CD4-positive, CD25-positive, alpha-beta regulatory T cell (primary cell): Measurements from ENCODE around the gene RNASEH2A. TPM values are rescaled to one million over a fixed set of nuclear protein-coding genes. Genes with fewer than 3 reads are reported as not detected.

Experiments
- ATAC-seq, 2 donors: fragments of 150-1000 bp; cut with Tn5 transposase; one replicate each; pipeline ENCODE4 v1.10.0; 2021; ENCODE audit warnings: low read depth in 2 of 2, moderate number of reproducible peaks in 2 of 2, moderate library complexity in 1 of 2
- DNase-seq, 3 donors: peaks; one replicate each; pipeline versions ENCODE4 v3.0.0 to v3.0.0-alpha.2; 2012 to 2022; ENCODE audit warnings: mixed read lengths in 1 of 3
- H3K27ac ChIP-seq: one replicate; pipeline ENCODE4 v1.7.0; 2013; ENCODE audit warnings: mild to moderate bottlenecking, low read length; ENCODE audit not compliant: insufficient read depth, poor library complexity, severe bottlenecking
- H3K27me3 ChIP-seq: one replicate; pipeline ENCODE4 v1.7.0; 2013; ENCODE audit warnings: low read length; ENCODE audit not compliant: control insufficient read depth, insufficient read depth
- H3K36me3 ChIP-seq: one replicate; pipeline ENCODE4 v1.7.0; 2013; ENCODE audit warnings: mild to moderate bottlenecking, low read length, moderate library complexity; ENCODE audit not compliant: control insufficient read depth, insufficient read depth
- H3K4me1 ChIP-seq: 2 replicates; pipeline ENCODE4 v1.7.0; 2013; ENCODE audit warnings: mild to moderate bottlenecking, low read length; ENCODE audit not compliant: insufficient read depth, control insufficient read depth, poor library complexity, severe bottlenecking
- H3K4me3 ChIP-seq: one replicate; pipeline ENCODE4 v1.7.0; 2013; ENCODE audit warnings: low read depth, mild to moderate bottlenecking, low read length, moderate library complexity
- H3K9me3 ChIP-seq, 2 experiments: 1 replicate in 1 of 2; 2 replicates in 1 of 2; pipeline ENCODE4 v1.7.0; 2013; ENCODE audit warnings: low read length in 2 of 2, mild to moderate bottlenecking in 1 of 2, moderate library complexity in 1 of 2; ENCODE audit not compliant: control insufficient read depth in 2 of 2
- H3K27ac Mint-ChIP-seq, 3 donors: one replicate each; pipeline ENCODE4 v1.8.0; 2020 to 2022; ENCODE audit warnings: mild to moderate bottlenecking in 3 of 3, mixed read lengths in 3 of 3, moderate library complexity in 2 of 3
- H3K27me3 Mint-ChIP-seq: one replicate; pipeline ENCODE4 v1.8.0; 2022; ENCODE audit warnings: mild to moderate bottlenecking, mixed read lengths
- H3K36me3 Mint-ChIP-seq: one replicate; pipeline ENCODE4 v1.8.0; 2020; ENCODE audit warnings: mixed read lengths
- H3K4me1 Mint-ChIP-seq, 4 donors: one replicate each; pipeline ENCODE4 v1.8.0; 2020 to 2022; ENCODE audit warnings: mixed read lengths in 4 of 4, mild to moderate bottlenecking in 1 of 4
- H3K4me3 Mint-ChIP-seq, 4 donors: one replicate each; pipeline ENCODE4 v1.8.0; 2020 to 2022; ENCODE audit warnings: mild to moderate bottlenecking in 4 of 4, mixed read lengths in 4 of 4, moderate library complexity in 3 of 4
- H3K9me3 Mint-ChIP-seq, 7 donors: one replicate each; pipeline ENCODE4 v1.8.0; 2020 to 2022; ENCODE audit warnings: mixed read lengths in 7 of 7, mild to moderate bottlenecking in 3 of 7, moderate library complexity in 2 of 7
- polyA plus RNA-seq, 4 donors: library from polyadenylated mRNA; unstranded; fragments of 300-500 nt; fragmentation: Illumina TruSeq; gene quantifications; one replicate each; pipeline ENCODE4 v1.2.3, GENCODE V29; 2021
- total RNA-seq: library from RNA; stranded (reverse); gene quantifications from one replicate; pipeline ENCODE4 v1.2.3, GENCODE V29; 2022

RNASEH2A gene
- total and polyA plus RNA-seq, 5 donors from 2014 or later = 4.7 to 27.5 (median 22.9) TPM

DNA sequence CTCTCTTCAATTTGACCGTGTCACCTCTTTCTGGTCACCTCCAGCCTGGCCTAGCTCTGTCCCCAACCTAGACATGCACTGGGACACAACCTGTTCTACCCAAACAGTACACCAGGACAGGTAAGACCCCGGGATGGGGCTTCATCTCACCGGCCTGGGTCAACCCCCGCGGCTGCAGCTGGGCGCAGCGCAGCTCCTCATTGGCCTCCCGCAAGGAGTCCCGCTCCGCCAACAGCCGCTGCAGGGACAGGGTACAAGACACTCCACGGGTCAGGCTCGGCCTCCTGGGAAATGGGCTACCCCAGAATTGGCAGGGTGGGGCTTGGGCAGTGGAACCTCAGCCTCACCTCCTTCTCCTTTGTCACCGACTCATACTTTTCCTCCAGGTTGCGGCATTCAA lies 38.7 kb upstream of the RNASEH2A start:
- peaks cover 0 to 1% (median 0%) of the 10 kb centered on the region in 7 donors for H3K9me3 Mint-ChIP-seq
- H3K4me3 Mint-ChIP-seq = no peak overlapping the region
- H3K4me1 Mint-ChIP-seq = peaks cover 0 to 8% (median 4%) of the 10 kb centered on the region in 4 donors

DNA sequence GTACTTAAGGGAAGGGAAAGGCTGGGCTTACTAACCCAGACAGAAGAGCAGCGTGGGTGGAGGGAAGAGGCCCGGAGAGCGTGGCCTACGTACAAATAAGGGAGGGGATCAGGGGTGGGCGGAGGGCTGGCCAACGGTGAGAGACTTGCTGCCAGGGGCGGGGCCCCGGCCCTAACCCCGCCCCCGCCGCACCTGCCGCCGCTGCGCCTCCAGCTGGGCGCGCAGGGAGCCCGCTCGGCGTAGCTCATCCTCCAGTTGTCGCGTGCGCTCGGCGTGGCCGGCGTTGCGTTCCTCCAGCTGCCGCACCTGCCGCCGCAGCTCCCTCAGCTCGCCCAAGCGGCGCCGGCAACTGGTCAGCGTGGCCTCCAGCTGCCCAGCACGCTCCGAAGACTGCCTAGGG lies 36.7 kb upstream of the RNASEH2A start:
- Mint-ChIP-seq H3K9me3 (peaks cover 0 to 1% (median 0%) of the 10 kb centered on the region in 7 donors), H3K27me3 (peaks cover 5% of the 10 kb centered on the region), H3K4me1 (peaks cover 0 to 15% (median 12%) of the 10 kb centered on the region in 4 donors), H3K4me3 (peak overlapping the region in 3 of 4 donors; percentile 44 to 67 (median 65)), H3K36me3 (peaks cover 10% of the 10 kb centered on the region), H3K27ac (peak overlapping the region in 1 of 3 donors; percentile 51)
- ATAC-seq (peak; percentile 75 to 85), DNase-seq (peak; percentile 38 to 84 (median 47))
- no peaks in the 10 kb centered on the region for H3K27me3 ChIP-seq
- H3K27ac ChIP-seq = no peak overlapping the region
- no peaks in the 10 kb centered on the region for H3K36me3 ChIP-seq
- no peaks in the 10 kb centered on the region for H3K9me3 ChIP-seq
- no peak overlapping the region for H3K4me3 ChIP-seq
- H3K4me1 ChIP-seq = peaks cover 5% of the 10 kb centered on the region

More for the DNA sequence above, 38.7 kb upstream of the RNASEH2A start:
- H3K9me3 ChIP-seq = no peaks in the 10 kb centered on the region
- Mint-ChIP-seq H3K27me3 (no peaks in the 10 kb centered on the region), H3K36me3 (peaks cover 7% of the 10 kb centered on the region), H3K27ac (peak overlapping the region in 1 of 3 donors; percentile 18)
- no peak for ATAC-seq
- no peaks in the 10 kb centered on the region for H3K36me3 ChIP-seq
- H3K4me1 ChIP-seq = peaks cover 5% of the 10 kb centered on the region
- DNase-seq = no peak
- H3K4me3 ChIP-seq = no peak overlapping the region
- H3K27ac ChIP-seq = no peak overlapping the region
- no peaks in the 10 kb centered on the region for H3K27me3 ChIP-seq

DNA sequence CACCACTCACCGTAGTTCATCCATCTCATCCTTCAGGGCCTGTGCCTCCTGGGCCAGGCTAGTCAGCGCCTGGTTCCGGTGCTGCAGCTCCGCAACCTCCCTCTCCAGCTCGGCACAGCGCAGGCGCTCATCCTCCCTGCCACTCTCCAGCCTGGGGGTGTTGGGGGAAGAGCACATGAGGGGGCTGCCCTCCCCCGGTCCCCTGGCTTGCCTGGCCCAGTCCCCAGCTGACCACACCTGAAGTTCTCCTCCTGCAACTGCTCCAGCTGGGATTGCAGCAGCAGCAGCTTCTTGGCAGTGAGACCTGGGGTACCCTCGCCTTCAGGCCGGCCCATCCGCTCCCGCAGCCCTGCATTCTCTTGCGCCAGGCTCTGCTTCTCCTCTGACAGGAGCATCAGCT lies 35.5 kb upstream of the RNASEH2A start:
- Histone ChIP-seq H3K36me3 (no peaks in the 10 kb centered on the region), H3K27ac (no peak overlapping the region), H3K9me3 (no peaks in the 10 kb centered on the region), H3K4me3 (no peak overlapping the region), H3K4me1 (peaks cover 12% of the 10 kb centered on the region), H3K27me3 (no peaks in the 10 kb centered on the region)
- peaks cover 0 to 21% (median 12%) of the 10 kb centered on the region in 4 donors for H3K4me1 Mint-ChIP-seq
- H3K27me3 Mint-ChIP-seq = peaks cover 5% of the 10 kb centered on the region
- ATAC-seq = no peak
- H3K9me3 Mint-ChIP-seq = no peaks in the 10 kb centered on the region
- H3K4me3 Mint-ChIP-seq = no peak overlapping the region
- DNase-seq = no peak
- no peak overlapping the region for H3K27ac Mint-ChIP-seq
- H3K36me3 Mint-ChIP-seq = peaks cover 3% of the 10 kb centered on the region

DNA sequence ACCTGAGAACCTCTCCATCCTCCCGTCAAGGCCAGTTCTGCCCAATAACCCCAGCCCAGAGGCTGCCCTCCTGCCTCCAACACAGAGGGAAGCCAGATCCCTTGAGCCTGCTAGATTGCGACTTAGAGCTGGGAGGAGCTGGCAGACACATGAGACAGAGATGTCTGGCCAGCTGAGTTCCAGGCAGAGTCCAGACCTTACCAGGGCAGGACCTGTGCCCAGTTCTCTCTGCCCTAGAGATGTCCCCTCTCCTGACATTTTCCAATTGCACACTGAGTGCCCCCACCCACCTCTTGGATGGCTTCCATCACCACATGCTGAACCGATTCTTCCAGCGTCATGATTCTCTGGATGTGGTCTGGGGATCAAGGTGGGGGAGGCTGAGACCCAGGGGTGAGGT lies 34.1 kb upstream of the RNASEH2A start:
- H3K4me3 Mint-ChIP-seq = no peak overlapping the region
- ATAC-seq = no peak

DNA sequence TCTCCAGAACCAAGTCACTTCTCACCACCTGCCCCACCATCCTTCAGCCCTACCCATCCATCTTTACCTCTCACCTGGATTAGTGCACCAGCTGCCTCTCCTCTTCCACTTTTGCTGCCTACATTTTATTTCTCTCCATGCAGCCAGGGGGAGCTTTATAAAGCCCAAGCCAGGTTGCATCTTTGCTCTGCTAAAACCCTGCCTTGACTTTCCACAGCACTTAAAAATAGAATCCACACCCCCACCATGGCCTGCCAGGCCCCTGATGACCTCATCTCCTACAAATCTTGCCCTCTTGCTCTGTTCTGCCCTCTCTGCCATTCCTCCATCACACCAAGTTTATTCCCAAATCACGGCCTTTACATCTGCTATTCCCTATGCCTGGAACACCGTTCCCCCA lies 32.8 kb upstream of the RNASEH2A start:
- peaks cover 5% of the 10 kb centered on the region for H3K27me3 Mint-ChIP-seq
- no peak overlapping the region for H3K4me3 ChIP-seq
- H3K36me3 ChIP-seq = no peaks in the 10 kb centered on the region
- DNase-seq (peak in 1 of 3 donors; percentile 49), ATAC-seq (no peak)
- H3K36me3 Mint-ChIP-seq = peaks cover 3% of the 10 kb centered on the region
- H3K4me1 ChIP-seq = peaks cover 30% of the 10 kb centered on the region
- H3K4me3 Mint-ChIP-seq = peak overlapping the region in 3 of 4 donors; percentile 48 to 88 (median 68)
- peaks cover 4 to 35% (median 18%) of the 10 kb centered on the region in 4 donors for H3K4me1 Mint-ChIP-seq
- no peaks in the 10 kb centered on the region for H3K9me3 Mint-ChIP-seq
- no peaks in the 10 kb centered on the region for H3K27me3 ChIP-seq
- H3K27ac ChIP-seq = no peak overlapping the region
- H3K27ac Mint-ChIP-seq = peak overlapping the region in 2 of 3 donors; percentile 23 to 73
- no peaks in the 10 kb centered on the region for H3K9me3 ChIP-seq

More for the DNA sequence above, 34.1 kb upstream of the RNASEH2A start:
- Mint-ChIP-seq H3K4me1 (peaks cover 0 to 23% (median 12%) of the 10 kb centered on the region in 4 donors), H3K27ac (peak overlapping the region in 1 of 3 donors; percentile 23), H3K36me3 (peaks cover 3% of the 10 kb centered on the region), H3K27me3 (peaks cover 5% of the 10 kb centered on the region), H3K9me3 (no peaks in the 10 kb centered on the region)
- H3K4me1 ChIP-seq = peaks cover 18% of the 10 kb centered on the region
- no peaks in the 10 kb centered on the region for H3K9me3 ChIP-seq
- H3K27ac ChIP-seq = no peak overlapping the region
- H3K27me3 ChIP-seq = no peaks in the 10 kb centered on the region
- H3K4me3 ChIP-seq = no peak overlapping the region
- DNase-seq = no peak
- H3K36me3 ChIP-seq = no peaks in the 10 kb centered on the region

DNA sequence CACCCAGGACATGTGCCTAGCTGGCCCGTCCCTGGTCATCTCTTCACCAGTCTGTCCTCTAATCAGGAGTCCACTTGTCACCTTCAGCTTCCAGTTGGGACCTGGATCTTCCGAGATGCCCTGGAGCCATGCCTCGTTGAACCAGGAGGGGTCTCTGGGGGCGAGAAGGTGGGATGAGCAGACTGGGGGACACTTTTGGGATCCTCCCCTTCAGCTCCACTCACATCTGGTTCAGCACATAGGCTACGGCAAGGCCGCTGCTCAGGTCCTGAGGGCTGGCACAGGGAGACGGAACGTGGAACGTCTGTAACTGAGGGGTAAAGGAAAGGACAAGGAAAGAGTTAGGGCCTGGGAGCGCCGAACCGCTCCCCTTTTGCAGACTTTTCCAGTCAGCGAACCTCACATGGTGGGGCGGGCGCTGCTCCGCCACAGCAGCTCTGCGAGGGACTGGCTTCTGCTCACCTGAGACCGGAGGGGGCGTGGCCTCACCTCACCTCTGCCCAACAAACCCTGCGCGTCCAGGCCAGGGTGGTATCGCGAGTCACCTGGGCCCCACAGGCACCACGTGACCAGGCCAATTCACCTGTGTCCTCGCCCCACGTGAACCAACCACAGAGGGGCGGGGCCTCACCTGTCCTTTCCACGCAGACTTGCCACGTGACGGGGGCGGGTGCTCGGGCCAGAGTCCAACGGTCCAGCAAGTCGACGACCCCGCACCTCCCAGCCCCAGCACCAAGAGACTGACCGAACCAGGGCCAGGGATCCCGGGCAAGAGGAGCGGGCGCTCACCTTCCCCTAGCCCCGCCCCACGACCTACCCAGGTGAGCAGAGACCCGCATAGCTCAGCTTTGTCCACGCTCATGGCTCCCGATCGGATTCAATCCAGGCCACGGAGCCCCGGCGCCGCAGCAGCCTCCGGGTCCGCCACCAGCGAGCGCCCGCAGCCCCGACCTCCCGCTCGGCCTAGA lies 31.5 kb upstream of the RNASEH2A start, which contains the start of gene HOOK2:
TSS of gene HOOK2 (minus strand) at position 965 of the 968 bp plus-strand sequence. CDS start at position 862, 103 bp downstream.
- Mint-ChIP-seq H3K36me3 (peaks cover 3% of the 10 kb centered on the region), H3K27me3 (peaks cover 5% of the 10 kb centered on the region), H3K27ac (peak within 1 kb of the TSS in 2 of 3 donors; percentile 72 to 88), H3K4me1 (peaks cover 5 to 41% (median 23%) of the 10 kb centered on the region in 4 donors), H3K4me3 (peak within 1 kb of the TSS; percentile 85 to 89 (median 88)), H3K9me3 (no peaks in the 10 kb centered on the region)
- H3K4me3 ChIP-seq = peak within 1 kb of the TSS; percentile 51
- peak within 1 kb of the TSS; percentile 74 for H3K27ac ChIP-seq
- no peaks in the 10 kb centered on the region for H3K9me3 ChIP-seq
- H3K4me1 ChIP-seq = peaks cover 38% of the 10 kb centered on the region
- no peaks in the 10 kb centered on the region for H3K27me3 ChIP-seq
- no peak for ATAC-seq
- DNase-seq = peak in 2 of 3 donors; percentile 33 to 49
- H3K36me3 ChIP-seq = no peaks in the 10 kb centered on the region

DNA sequence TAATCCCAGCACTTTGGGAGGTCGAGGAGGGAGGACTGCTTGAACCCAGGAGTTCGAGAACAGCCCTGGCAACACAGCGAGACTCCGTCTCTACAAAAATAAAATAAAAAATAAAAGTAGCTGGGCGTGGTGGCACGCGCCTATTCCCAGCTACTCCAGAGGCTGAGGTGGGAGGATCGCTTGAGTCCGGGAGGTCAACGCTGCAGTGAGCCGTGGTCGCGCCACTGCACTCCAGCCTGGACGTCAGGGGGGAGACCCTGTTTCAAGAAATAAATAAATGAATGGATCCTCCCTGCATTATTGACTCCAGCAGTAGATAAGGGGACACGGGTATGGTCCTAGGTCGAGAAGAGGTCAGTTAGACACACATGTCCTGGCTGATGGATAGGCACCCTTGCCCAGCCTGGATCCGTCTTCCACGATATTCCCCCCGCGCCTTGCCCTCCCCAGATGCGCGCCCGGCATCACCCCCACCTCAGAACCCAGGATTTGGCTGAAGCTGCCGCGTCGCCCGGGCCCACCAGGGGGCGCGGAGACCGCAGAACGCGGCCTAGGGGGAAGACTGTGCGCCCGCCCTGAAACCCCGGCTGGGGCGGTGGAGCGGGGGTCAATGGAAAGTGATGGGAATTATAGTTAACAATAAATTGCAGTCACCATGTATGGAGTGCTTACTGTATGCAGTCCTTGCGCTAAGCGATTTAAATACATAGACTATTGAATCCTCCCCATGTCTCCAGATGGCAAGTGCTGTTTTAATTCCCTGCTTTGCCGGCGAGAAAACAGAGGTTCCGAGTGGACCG lies 29.0 kb upstream of the RNASEH2A start:
- H3K4me3 ChIP-seq = peak overlapping the region; percentile 78
- H3K4me1 ChIP-seq = peaks cover 48% of the 10 kb centered on the region
- H3K9me3 ChIP-seq = no peaks in the 10 kb centered on the region
- Mint-ChIP-seq H3K27ac (peak overlapping the region; percentile 84 to 94 (median 93)), H3K36me3 (peaks cover 3% of the 10 kb centered on the region), H3K4me3 (peak overlapping the region; percentile 86 to 97 (median 92)), H3K9me3 (no peaks in the 10 kb centered on the region), H3K27me3 (peaks cover 5% of the 10 kb centered on the region), H3K4me1 (peaks cover 5 to 53% (median 28%) of the 10 kb centered on the region in 4 donors)
- no peaks in the 10 kb centered on the region for H3K27me3 ChIP-seq
- DNase-seq = peak; percentile 66 to 81 (median 77)
- H3K27ac ChIP-seq = peak overlapping the region; percentile 91
- H3K36me3 ChIP-seq = no peaks in the 10 kb centered on the region
- ATAC-seq = peak; percentile 8 to 14
